ENCODE results near the gene CHRDL1.

CHRDL1 gene

DNA sequence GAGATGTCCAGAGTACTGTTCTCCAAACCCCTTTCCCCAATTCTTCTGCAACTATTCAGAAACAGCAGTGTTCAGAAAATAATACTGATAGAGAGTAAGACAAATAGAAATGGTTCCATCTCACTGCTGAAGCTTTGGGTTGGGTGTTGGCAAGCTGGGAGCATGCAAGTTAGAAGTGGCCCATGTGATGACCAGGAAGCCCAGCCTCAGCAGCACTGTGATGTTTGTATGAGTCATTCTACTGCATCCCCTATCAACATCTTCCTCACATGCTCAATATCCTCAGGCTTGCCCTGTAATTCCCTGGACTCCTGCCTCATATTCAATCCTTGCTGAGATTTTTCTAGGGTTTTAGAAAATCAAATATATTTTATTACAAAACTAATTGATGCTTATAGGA, 96.5 kb downstream of the CHRDL1 start:
- TF ChIP-seq, protein P1, sequence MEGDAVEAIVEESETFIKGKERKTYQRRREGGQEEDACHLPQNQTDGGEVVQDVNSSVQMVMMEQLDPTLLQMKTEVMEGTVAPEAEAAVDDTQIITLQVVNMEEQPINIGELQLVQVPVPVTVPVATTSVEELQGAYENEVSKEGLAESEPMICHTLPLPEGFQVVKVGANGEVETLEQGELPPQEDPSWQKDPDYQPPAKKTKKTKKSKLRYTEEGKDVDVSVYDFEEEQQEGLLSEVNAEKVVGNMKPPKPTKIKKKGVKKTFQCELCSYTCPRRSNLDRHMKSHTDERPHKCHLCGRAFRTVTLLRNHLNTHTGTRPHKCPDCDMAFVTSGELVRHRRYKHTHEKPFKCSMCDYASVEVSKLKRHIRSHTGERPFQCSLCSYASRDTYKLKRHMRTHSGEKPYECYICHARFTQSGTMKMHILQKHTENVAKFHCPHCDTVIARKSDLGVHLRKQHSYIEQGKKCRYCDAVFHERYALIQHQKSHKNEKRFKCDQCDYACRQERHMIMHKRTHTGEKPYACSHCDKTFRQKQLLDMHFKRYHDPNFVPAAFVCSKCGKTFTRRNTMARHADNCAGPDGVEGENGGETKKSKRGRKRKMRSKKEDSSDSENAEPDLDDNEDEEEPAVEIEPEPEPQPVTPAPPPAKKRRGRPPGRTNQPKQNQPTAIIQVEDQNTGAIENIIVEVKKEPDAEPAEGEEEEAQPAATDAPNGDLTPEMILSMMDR (IDR thresholded peaks at IDR 0.05; ENCODE audit: borderline replicate concordance, control extremely low read depth, extremely low read depth, insufficient read depth, missing control alignments), result no peak
- in situ Hi-C loops (cut with MboI; ENCODE audit: low sequenced_read_pairs, unreplicated experiment), result no loop called here
- DNase-seq (ENCODE audit: low spot score), result no peak

DNA sequence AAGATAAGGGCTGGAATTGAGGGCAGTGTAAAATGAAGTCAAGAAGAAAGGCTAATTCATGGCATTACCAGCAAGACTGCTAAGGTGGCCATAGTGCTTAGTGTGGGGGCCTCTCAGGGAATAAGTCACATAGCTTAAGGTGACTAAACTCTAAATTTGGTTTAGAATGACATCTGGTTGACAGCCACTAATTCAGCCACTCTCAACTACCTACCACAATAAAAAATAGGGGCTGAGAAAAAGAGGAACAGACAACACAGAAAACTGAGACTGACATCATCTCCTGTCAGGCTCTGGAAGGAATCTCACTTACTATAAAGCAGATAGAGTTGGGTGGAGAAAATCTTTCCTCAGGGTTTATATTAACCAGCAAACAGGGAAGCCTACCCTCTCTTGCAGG, 96.9 kb downstream of the CHRDL1 start:
- in situ Hi-C loops (cut with MboI; ENCODE audit: low sequenced_read_pairs, unreplicated experiment), result no loop called here
- no peak for DNase-seq (ENCODE audit: low spot score)
- TF ChIP-seq, protein P1 (IDR thresholded peaks at IDR 0.05; ENCODE audit: borderline replicate concordance, control extremely low read depth, extremely low read depth, insufficient read depth, missing control alignments), result no peak

DNA sequence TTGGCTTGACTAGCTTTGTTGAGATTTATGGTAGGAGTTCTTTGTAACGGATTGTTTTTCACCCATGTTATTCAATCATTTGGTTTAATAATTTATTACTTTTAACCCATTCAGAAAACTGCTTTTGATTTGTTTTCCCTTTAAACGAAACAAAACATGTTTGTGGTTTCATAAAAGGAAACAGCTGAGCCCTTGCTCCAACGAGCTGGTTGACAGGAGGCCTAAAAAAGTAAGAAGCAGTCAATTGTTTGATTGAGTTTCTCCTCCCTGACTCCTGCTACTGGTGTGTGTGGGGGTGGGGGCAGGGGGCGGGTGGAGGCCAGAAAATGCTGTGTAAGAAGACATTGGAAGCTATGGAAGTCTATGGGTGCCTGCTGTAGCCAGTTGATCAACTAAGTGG, 102.8 kb downstream of the CHRDL1 start:
- TF ChIP-seq, protein P1 (IDR thresholded peaks at IDR 0.05; ENCODE audit: borderline replicate concordance, control extremely low read depth, extremely low read depth, insufficient read depth, missing control alignments), result no peak
- in situ Hi-C loops (cut with MboI; ENCODE audit: low sequenced_read_pairs, unreplicated experiment), result no loop called here
- no peak for DNase-seq (ENCODE audit: low spot score)

DNA sequence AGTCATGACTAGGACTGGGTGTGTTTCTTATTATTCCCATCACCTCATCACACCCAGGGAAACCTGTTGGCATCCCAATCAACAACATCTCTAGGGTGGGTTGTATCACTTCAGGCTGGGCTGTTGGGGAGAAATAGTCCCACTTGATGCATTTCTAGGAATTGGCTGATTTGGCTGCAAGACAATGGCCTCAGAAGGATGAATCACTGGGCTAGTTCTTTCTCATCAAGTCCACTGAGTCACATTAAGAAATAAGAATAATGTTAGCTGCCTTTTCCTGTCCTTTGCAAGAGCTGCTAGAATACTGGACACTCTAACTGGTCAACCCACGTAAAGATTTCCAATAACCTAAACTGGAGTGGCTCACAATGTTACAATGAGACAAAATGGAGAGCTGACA, 104.2 kb downstream of the CHRDL1 start:
- TF ChIP-seq, protein P1 (IDR thresholded peaks at IDR 0.05; ENCODE audit: borderline replicate concordance, control extremely low read depth, extremely low read depth, insufficient read depth, missing control alignments), result no peak
- DNase-seq (ENCODE audit: low spot score), result no peak
- in situ Hi-C loops (cut with MboI; ENCODE audit: low sequenced_read_pairs, unreplicated experiment), result no loop called here

DNA sequence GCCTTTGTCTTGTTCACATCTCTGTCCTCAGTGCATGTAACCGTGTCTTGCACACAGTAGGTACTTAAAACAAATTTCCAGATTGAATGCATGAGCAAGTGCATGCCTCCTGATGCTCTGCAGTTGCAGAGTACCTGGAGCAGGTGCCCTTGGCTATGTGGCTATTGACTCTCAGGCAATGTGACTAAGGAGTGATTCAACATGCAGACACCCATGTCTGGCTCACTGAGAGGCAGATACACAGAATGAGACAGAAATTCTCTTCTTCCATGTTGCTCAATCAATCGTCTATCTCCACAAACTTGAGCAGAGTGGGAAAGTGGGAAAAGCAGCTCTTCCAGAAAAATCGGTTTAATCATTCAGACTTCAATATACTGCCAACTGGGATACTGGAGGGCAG, 111.0 kb downstream of the CHRDL1 start:
- in situ Hi-C loops (cut with MboI; ENCODE audit: low sequenced_read_pairs, unreplicated experiment), result no loop called here
- DNase-seq (ENCODE audit: low spot score), result no peak
- TF ChIP-seq, protein P1 (IDR thresholded peaks at IDR 0.05; ENCODE audit: borderline replicate concordance, control extremely low read depth, extremely low read depth, insufficient read depth, missing control alignments), result no peak

DNA sequence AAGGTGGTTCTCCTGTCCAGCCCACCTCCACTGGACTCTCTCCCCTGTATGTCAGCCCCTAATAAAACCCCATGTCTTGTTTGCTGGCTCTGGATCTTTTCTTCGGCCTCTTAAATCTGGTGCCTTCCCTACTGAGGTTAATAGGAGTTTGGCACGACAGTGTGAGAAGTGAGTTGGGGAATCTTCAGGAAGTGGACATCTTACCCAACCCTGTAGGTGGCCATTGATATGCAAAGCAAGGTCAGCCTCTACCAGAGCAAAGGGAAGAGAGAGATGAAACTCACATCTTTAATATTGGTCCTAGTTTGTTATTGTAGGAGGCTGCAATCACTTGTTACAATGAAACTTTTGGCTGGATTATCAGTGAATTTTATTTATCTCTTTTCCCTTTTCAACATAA, 111.7 kb downstream of the CHRDL1 start:
- no peak for DNase-seq (ENCODE audit: low spot score)
- in situ Hi-C loops (cut with MboI; ENCODE audit: low sequenced_read_pairs, unreplicated experiment), result no loop called here
- TF ChIP-seq, protein P1 (IDR thresholded peaks at IDR 0.05; ENCODE audit: borderline replicate concordance, control extremely low read depth, extremely low read depth, insufficient read depth, missing control alignments), result no peak

DNA sequence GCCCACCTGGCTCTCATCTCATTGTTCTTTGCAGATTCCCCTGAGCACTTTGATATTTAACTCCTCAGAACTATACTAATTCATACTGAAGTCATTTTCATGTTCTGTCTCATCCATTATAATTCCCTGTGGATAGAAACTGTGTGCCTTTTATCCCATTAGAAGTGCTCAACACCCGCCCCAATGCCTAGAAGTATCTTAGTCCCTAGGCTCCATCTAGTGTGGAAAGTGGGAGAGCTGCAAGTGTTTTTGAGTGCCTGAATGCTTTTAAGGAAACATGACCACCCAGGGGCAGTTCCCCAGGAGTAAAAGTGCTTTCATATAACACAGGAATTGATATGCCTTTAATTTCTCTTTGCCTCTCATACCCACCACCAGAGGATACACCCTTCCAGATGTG, 117.0 kb downstream of the CHRDL1 start:
- DNase-seq (ENCODE audit: low spot score), result no peak
- in situ Hi-C loops (cut with MboI; ENCODE audit: low sequenced_read_pairs, unreplicated experiment), result no loop called here
- TF ChIP-seq, protein P1 (IDR thresholded peaks at IDR 0.05; ENCODE audit: borderline replicate concordance, control extremely low read depth, extremely low read depth, insufficient read depth, missing control alignments), result no peak
